Measurements from ENCODE around the gene SERINC2.

SERINC2 gene

GRCh38 chr1:31376375-31377134 lies 36.5 kb upstream of the SERINC2 start:
- Histone ChIP-seq H3K27ac (ENCODE audit: low read length) (no peak overlapping the region), H3K4me3 (ENCODE audit: low read length) (no peak overlapping the region)

GRCh38 chr1:31377364-31377863 lies 35.6 kb upstream of the SERINC2 start:
- no peaks in the 10 kb centered on the region for H3K9me2 ChIP-seq (replicated peaks; ENCODE audit: insufficient read depth, low read length)
- H3K79me2 ChIP-seq (ENCODE audit: low read length), result no peaks in the 10 kb centered on the region
- no peak overlapping the region for H3K4me3 ChIP-seq (ENCODE audit: low read length)
- H2AFZ ChIP-seq (ENCODE audit: low read length), result no peak overlapping the region
- H3K4me1 ChIP-seq (ENCODE audit: low read length), result no peaks in the 10 kb centered on the region
- no peak for DNase-seq
- no peaks in the 10 kb centered on the region for H3K27me3 ChIP-seq (replicated peaks; ENCODE audit: insufficient read depth, low read length)
- no peaks in the 10 kb centered on the region for H3K36me3 ChIP-seq (replicated peaks; ENCODE audit: insufficient read depth, low read length)
- H4K20me1 ChIP-seq (ENCODE audit: insufficient read depth, low read length), result no peaks in the 10 kb centered on the region
- no peak overlapping the region for H3K4me2 ChIP-seq (ENCODE audit: low read depth, low read length)
- H3K9me3 ChIP-seq (replicated peaks; ENCODE audit: insufficient read depth, low read length), result no peaks in the 10 kb centered on the region
- no peak overlapping the region for H3K9ac ChIP-seq (ENCODE audit: low read length)
- H3K27ac ChIP-seq (ENCODE audit: low read length), result no peak overlapping the region
- no peak for TF ChIP-seq EZH2 (optimal IDR thresholded peaks at IDR 0.05; ENCODE audit: low read depth, low read length)
- TF ChIP-seq, protein P1, sequence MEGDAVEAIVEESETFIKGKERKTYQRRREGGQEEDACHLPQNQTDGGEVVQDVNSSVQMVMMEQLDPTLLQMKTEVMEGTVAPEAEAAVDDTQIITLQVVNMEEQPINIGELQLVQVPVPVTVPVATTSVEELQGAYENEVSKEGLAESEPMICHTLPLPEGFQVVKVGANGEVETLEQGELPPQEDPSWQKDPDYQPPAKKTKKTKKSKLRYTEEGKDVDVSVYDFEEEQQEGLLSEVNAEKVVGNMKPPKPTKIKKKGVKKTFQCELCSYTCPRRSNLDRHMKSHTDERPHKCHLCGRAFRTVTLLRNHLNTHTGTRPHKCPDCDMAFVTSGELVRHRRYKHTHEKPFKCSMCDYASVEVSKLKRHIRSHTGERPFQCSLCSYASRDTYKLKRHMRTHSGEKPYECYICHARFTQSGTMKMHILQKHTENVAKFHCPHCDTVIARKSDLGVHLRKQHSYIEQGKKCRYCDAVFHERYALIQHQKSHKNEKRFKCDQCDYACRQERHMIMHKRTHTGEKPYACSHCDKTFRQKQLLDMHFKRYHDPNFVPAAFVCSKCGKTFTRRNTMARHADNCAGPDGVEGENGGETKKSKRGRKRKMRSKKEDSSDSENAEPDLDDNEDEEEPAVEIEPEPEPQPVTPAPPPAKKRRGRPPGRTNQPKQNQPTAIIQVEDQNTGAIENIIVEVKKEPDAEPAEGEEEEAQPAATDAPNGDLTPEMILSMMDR (IDR thresholded peaks at IDR 0.05; ENCODE audit: low read length), result no peak
- TF ChIP-seq EZH2phosphoT487 (IDR thresholded peaks at IDR 0.05; ENCODE audit: low read length), result no peak
- no peaks in the 10 kb centered on the region for H3F3A ChIP-seq (ENCODE audit: insufficient read depth, low read length)

More at GRCh38 chr1:31376375-31377134, 36.5 kb upstream of the SERINC2 start:
- Histone ChIP-seq H3K36me3 (replicated peaks; ENCODE audit: insufficient read depth, low read length) (no peaks in the 10 kb centered on the region), H3F3A (ENCODE audit: insufficient read depth, low read length) (no peaks in the 10 kb centered on the region), H3K9me2 (replicated peaks; ENCODE audit: insufficient read depth, low read length) (no peaks in the 10 kb centered on the region), H3K4me1 (ENCODE audit: low read length) (no peaks in the 10 kb centered on the region), H3K4me2 (ENCODE audit: low read depth, low read length) (no peak overlapping the region), H4K20me1 (ENCODE audit: insufficient read depth, low read length) (no peaks in the 10 kb centered on the region), H3K9me3 (replicated peaks; ENCODE audit: insufficient read depth, low read length) (no peaks in the 10 kb centered on the region), H3K9ac (ENCODE audit: low read length) (no peak overlapping the region), H3K27me3 (replicated peaks; ENCODE audit: insufficient read depth, low read length) (no peaks in the 10 kb centered on the region), H3K79me2 (ENCODE audit: low read length) (no peaks in the 10 kb centered on the region), H2AFZ (ENCODE audit: low read length) (no peak overlapping the region)
- no peak for TF ChIP-seq EZH2 (optimal IDR thresholded peaks at IDR 0.05; ENCODE audit: low read depth, low read length)
- TF ChIP-seq, protein P1 (IDR thresholded peaks at IDR 0.05; ENCODE audit: low read length), result no peak
- no peak for TF ChIP-seq EZH2phosphoT487 (IDR thresholded peaks at IDR 0.05; ENCODE audit: low read length)
- DNase-seq, result no peak

DNA sequence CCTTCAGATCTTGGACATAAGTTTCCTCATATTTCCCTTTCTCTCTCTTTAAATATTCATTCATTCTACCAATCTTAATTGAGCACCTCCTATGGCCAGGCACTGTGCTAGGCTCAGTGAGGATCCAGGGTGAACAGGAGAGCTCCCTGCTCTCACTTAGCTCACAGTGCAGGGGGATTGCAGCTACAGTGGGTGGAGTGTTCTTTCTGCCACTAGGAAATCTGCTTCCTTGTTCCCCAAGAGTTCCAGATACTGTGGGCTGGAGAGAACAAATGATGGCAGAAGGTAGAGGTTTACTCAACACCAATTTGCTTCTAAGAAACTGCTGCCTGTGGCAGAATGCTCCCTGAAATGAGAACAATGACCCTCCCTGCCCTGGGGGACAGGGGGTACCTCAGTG lies 35.0 kb upstream of the SERINC2 start:
- H3K9me2 ChIP-seq (replicated peaks; ENCODE audit: insufficient read depth, low read length), result no peaks in the 10 kb centered on the region
- H3K4me3 ChIP-seq (ENCODE audit: low read length), result no peak overlapping the region
- TF ChIP-seq EZH2 (optimal IDR thresholded peaks at IDR 0.05; ENCODE audit: low read depth, low read length) (no peak), EZH2phosphoT487 (IDR thresholded peaks at IDR 0.05; ENCODE audit: low read length) (no peak)
- TF ChIP-seq, protein P1 (IDR thresholded peaks at IDR 0.05; ENCODE audit: low read length), result no peak
- H3K27me3 ChIP-seq (replicated peaks; ENCODE audit: insufficient read depth, low read length), result no peaks in the 10 kb centered on the region
- no peaks in the 10 kb centered on the region for H3K9me3 ChIP-seq (replicated peaks; ENCODE audit: insufficient read depth, low read length)
- H3F3A ChIP-seq (ENCODE audit: insufficient read depth, low read length), result no peaks in the 10 kb centered on the region
- no peak overlapping the region for H3K9ac ChIP-seq (ENCODE audit: low read length)
- H3K36me3 ChIP-seq (replicated peaks; ENCODE audit: insufficient read depth, low read length), result no peaks in the 10 kb centered on the region
- no peak overlapping the region for H3K27ac ChIP-seq (ENCODE audit: low read length)
- H3K4me2 ChIP-seq (ENCODE audit: low read depth, low read length), result no peak overlapping the region
- no peak for DNase-seq
- no peaks in the 10 kb centered on the region for H4K20me1 ChIP-seq (ENCODE audit: insufficient read depth, low read length)
- H2AFZ ChIP-seq (ENCODE audit: low read length), result no peak overlapping the region
- H3K4me1 ChIP-seq (ENCODE audit: low read length), result no peaks in the 10 kb centered on the region
- H3K79me2 ChIP-seq (ENCODE audit: low read length), result no peaks in the 10 kb centered on the region
